COR-L47 (cell line): ENCODE measurements around the gene UPB1.
"Not testable (repeated sequence)": the region's sequence is repeated elsewhere in the genome, so short reads cannot be mapped to it uniquely, and the experiment has no call there.

Source experiments
- DNase-seq: peaks from one replicate; lab custom pipeline; 2025; lab: John Stamatoyannopoulos, UW

The UPB1 gene

DNA sequence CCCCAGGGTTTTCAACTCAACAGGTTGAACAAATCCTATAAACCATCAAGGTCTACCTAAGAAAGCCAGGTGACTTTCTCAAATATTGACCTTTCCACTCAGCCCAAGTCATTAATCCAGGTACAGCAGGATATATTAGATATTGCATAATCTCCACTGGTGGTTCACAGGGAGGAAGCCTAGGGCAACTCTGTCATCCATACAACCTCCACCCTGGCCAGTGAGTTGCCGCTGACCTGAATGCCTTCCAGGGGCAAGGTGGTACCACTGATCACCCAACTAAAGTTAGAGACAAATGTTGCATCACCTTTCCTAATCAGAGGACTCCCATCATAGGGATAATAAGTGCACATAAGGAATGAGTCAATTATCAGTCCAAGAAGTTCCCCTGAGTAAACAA, 36.9 kb downstream of the UPB1 start:
- no peak for DNase-seq

DNA sequence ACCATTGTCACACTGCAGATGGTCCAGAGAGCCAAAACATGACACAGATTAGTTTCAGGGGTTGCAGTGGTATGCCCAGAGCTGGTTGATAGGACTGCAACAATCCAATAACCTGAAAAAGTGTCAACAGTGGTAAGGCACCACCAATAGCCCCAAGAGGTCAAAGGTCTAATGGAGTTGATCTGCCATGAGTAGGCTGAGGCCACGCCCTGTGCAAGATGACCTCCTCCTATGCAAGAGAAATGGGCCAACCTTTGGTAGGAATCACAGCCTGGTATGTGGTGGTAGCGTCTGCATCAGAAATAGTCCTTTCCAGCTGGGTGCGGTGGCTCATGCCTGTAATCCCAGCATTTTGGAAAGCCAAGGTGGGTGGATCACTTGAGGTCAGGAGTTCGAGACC, 40.2 kb downstream of the UPB1 start:
- DNase-seq = no peak

DNA sequence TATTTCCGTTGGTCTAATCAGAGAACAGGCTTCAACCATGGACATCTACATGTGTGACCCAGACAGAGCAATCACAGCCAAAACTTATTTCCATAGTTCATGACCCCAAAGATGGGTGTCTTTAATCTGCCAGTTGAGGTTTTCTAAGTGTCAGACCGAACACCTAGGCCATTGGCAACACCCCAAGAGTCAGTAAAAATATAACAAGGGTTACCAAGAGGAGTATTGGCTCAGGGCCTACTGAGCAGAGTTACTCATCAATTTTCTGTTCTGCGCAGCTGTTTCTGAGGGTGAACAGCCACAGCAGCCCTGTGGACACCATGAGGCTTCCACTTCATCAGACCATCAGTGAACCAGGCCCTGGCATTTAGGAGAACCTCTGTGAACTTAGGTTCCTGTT, 41.0 kb downstream of the UPB1 start:
- DNase-seq = no peak

DNA sequence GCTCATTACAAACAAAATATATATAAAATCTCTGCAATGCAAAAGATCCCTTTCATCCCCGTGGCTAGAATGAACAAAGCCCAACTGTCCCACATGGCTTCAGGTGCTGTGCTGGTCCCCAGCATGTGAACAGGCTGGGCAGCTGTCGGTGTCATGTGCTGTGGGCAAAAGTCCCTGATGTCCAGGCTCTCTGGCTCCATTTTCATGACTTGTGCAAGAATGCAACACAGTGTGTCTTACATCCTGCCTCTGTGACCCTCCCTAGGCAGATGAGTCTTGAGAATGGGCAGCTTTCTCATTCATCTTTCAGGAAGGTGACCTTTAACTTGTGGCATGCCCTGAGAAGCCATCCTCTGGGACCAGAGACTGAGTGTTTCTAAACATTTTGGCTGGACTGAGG, 45.3 kb downstream of the UPB1 start:
- no peak for DNase-seq

DNA sequence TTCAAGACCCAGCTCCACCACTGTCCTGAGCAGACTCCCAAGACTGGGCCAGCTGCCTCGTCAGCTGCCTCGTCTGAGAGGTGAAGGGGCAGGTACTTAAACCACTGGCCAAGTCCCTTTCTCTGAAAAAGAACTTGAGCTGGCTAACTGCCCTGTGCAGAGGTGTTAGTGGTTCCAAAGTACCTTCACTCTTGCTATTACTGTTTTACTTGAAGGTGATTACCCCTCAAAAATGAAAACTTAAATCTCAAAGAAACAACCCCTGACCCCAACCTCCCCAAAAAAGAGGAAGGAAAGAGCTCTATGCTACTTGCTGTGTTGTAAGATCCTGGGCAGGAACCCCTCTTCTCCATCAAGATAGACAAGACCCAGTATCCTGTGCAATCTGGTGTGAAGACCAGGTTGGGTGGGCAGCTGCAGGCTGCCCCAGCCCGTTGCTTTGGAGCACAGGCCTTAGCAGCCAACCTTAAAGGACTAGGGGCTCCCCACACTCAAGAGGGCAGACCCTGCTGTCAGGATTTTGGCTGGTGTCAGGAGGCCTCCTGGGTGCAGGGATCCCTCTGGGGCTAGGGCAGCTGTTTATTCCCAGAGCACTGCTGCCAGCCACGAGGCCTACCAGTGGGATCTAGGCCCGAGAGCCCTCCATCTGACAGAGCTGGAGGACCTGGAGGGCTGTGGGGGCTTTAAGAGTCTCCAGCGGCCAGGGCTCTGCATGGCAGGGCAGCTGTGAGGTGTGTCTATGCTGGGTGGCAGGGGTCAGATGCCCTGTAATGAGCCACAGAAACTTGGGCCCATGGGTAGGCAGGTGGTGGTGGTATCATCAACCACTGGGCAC, 46.8 kb downstream of the UPB1 start:
- no peak for DNase-seq

DNA sequence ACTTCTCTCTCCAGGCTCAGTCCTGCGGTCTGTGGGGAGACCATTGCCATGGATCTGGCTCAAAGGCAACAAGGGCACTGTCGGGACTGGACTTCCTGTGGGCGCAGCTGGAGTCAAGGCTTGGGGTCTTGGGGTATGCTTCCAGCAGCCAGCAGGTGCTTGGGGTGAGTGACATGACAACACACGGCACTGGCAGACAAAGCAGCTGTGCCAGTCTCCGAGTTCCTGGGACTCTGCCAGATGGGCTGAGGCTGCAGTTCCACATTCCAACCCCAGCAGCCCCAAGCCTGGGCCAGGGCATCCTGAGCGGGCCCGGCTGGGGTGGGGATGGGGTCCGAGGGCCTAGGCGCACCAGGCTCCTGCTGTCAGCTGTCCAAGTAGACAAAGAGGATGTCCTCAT, 47.5 kb downstream of the UPB1 start:
- no peak for DNase-seq

DNA sequence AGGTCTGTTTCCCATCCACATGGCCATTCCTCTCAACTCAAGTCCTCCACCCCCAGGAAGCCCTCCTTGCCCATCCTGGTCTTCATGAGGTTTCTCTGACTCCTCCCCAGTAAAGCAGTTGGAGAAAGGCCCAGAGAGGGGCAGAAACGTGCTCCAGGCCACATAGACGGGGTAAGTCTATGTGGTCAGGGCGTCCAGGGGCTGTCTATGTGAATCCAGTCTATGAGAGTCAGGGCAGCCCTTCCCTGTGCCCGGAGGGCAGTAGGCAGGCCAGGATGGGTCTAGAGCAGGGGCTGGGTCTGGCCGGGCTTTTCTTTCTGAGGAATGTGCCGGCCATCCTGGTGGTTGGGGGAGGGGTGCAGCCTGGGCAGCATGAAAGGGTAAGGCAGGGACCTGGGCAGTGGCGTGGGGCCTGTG, 48.1 kb downstream of the UPB1 start:
- no peak for DNase-seq

DNA sequence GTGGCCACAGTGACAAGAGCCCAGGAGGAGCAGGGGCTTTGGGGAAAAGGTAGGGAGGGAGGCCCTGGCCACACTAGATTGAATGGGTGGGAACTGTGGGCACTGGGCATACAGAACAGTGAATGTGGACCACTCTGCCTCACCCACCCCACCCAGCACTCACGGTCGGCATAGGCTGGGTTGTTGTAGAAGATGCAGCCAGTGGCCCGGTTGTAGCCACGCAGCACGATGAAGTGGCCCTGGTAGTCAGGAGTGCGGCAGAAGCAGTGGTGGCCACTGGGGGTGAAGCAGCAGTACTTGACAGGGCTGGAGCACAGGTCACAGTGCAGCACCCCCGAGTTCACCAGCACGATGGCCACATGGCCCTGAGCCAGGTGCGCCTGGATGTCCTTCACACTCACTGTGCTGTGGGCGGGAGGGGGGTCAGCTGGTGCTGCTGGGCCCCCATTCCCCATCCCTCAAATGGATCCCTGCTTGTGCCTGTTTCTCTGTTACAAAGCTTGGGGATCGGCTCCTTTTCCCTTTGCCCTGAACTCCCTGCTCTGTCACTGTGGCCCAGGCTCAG, 48.6 kb downstream of the UPB1 start:
- no peak for DNase-seq

DNA sequence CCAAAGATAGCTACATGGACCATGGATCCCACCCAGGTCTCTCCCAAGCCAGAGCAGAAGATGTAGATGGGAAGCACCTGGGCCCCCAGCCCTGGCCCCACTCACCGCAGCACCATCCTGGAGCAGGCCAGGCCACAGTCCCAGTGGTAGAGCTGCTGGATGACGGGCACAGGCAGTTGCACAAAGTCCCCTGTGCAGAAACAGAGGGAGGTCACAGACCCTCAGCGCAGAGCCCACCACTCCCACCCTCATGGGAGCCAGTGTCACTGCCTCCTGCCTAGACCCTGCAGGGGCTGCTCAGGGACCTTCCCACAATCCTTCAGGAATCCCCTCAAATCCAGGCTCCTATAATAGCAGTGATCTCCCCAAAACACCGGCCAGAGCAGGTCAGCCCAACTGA, 53.7 kb downstream of the UPB1 start:
- DNase-seq = no peak

DNA sequence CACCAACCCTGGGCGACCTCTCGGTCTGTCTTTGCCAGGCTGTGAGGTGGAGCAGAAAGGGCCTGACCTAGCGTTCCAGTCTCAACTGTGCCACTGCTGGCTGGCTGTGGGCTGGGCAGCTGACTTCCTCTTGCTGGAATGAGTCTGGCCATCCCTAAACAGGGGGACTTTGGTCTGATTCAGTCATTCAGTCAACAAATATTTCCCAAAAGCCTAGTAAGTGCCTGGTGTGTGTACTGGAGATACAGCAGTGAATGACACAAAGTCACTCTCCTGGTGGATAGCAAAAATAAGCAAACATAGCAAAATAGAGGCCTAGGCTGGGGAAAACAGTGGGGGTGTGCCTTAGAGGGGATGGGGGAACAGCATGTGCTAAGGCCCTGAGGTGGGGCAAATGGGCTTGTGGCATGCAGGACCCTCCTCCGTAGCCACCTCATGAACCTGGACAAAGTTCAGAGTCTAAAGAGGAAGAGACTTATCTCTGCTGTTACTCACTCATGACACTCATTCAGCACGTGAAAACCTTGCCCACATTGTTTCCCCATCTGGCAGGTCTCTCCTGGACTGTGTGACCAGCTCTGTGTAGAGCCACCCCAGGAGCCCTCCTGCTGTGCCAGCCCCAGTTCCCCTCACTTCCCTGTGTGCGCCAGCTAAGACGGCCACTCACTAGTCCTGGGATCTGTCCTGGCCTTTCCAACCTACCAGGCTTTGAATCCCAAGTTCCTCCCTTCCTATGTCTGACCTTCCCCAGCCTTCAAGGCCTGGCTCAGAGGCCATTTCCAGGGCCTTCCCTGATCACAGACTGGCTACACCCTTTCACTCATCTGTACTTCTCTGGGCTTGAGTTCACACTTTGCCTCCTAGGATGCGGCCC, 55.1 kb downstream of the UPB1 start:
- no peak for DNase-seq

DNA sequence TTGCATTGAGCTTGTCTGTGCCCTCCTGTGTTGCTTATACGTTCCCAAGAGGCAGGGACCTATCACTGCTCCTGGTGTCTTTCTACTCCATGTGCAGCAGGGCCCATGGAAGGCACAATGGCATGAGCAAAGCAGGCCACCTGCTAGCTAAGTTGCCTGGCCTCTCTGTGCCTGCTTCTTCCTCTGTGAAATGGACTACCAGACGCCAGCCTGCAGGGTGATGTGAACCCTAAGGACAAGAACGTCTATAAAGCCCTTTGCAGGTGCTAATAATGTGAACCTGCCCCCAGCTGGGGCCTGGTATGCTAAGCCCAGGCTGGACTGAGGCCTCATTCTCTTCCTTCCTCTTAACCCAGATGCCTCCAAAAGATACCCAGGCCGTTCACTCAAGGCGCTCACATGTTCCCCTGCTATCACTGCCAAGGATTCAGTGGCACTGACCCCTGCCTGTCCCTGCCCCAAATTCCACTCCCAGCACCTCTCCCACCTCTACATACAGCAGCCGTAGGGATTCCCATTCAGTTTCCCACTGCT, 55.8 kb downstream of the UPB1 start:
- no peak for DNase-seq

DNA sequence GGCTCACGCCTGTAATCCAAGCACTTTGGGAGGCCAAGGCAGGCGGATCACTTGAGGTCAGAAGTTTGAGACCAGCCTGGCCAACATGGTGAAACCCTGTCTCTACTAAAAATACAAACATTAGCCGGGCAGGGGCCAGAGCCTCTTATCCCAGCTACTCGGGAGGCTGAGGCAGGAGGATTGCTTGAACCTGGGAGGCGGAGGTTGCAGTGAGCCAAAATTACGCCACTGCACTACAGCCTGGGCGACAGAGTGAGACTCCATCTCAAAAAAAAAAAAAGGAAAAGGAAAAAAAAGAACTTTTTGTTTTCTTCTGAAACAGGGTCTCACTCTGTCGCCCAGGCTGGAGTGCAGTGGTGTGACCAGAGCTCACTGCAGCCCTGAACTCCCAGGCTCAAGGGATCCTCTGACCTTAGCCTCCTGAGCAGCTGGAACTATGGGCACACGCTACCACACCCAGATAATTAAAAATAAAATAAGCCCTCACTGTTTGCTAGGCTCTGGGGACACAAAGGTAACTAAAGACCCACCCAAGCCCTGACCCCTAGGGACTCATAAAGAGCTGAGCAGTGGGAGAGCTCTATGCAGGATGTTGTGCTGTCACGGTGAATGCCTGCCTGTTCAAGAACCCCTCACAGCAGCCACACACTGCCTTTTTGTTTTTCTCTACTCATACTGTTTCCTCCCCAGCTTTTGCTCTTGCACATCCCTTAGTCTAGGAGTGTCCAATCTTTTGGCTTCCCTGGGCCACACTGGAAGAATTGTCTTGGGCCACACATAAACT, 57.6 kb downstream of the UPB1 start:
- DNase-seq = not testable (repeated sequence)

DNA sequence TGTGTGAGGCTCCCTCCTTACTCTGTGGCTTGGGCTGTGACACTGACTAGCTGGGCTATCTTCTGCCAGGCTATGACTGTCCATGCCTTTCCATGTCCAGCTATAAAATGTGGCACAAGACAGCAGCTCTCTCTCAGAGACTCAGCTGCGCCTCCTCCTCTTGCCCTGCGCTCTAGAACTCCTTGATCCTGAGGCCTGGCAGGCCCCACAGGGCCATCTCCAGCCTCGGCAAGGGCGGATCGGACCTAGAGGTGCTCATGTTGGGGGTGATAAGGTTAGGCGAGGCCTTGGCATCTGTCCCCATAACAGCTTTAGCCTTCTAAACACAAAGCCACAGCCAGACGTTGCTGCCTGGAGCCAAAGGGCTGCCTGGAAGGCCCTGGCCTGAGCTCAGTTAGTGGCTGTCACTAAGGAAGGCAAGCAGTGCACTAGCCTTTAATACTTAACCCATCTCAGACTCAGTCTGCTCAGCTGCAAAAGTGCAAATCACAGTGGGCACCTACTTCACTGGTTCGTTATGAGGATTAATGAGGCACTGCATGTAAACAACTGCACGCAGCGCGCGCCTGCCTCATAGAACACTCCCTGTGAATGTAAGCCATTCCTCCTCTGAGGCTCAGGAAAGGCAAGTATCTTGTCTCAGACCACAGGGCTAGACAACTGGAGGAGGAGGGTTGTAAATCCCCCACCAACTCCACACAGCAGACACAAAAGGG, 58.6 kb downstream of the UPB1 start:
- peak; percentile 1 for DNase-seq

DNA sequence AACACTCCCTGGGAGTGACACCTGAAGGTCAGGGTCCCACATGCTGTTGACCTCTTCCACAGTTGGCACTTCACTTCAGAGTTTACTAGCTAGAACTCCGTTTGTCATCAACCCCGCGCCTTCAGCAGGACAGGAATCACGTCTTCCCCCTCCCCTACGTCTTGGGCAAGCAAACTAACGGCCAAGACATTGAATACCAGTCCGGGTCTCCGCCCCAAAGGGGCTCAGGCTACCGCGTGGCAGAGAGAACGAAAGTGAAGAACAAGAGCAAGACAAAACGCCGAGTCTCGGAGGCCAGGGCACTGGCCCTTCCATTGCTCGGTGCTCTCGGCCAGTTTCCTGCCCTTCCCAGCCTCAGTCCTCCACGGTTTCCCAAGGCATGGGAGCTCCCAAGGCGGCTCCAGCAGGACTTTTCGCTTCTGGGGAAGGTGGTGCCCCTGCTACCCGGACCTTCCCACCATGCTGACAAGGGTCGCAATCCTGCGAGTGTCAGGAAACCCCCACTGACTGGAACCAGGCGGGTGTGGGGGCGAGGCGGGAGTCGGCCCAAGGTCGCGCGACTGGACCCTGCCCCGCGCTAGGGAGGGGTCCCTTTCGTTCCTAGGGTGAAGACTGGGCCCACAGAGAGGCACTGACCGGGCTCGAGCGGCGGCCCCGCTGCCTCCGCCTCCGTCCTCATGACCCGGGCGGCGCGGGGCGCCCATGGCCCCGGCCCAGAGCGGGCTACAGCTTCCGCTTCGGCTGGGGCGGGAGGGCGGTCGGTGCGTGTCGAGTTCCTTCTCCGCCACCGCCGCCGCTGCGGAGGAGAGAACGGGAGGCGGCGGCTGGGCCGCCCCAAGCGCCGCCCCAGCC, 59.4 kb downstream of the UPB1 start, which contains the start of gene GUCD1:
GUCD1 (minus strand) TSS at position 826 of the 852 bp plus-strand sequence; CDS start at position 679, 147 bp downstream.
- DNase-seq = no peak

DNA sequence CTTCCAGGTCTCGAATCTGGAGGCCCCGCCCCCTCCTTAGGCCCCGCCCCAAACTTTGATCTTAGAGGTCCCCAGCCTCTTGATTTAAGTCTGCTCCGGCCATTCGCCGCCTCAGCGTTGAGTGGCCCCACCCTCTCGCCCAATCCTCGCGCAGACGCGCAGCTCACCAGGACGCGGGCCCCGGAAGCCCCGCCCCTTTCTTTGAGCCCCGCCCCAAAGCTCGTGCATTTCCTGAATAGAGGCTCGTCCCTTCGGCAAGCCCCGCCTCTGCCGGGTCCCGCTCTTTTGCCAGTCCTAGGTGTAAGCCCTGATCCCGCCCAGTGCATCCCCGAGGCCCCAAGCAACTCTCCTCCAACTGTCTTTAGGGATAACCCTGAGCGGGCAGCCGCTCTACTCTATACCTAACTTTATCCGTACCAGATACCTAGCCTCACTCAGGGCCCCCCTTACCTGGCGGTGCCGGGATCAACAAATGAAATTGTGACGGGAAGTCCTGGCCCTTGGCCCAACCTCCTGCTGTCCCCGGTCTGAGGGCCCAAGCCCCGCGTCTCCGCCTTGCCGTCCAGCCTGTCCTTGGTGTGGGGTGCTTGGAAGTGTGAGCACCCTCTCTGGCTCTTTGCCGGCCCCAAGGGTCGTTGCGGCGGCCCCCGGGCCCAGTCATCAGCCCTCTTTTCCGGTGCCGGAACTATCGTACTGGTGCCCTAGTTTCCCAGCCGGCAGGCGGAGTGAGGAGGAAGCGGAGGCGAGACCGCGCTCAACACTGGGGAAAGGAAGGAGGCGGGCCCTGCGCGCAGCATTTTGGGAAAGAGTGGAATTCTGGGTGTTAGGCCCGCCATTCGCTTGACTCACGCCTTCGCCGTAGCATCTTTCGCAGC, 60.3 kb downstream of the UPB1 start, which contains the start of gene SNRPD3:
SNRPD3 (plus strand) TSS at position 835 of the 875 bp plus-strand sequence. CDS start 1,676 bp downstream, outside the sequence.
- peak; percentile 98 for DNase-seq

DNA sequence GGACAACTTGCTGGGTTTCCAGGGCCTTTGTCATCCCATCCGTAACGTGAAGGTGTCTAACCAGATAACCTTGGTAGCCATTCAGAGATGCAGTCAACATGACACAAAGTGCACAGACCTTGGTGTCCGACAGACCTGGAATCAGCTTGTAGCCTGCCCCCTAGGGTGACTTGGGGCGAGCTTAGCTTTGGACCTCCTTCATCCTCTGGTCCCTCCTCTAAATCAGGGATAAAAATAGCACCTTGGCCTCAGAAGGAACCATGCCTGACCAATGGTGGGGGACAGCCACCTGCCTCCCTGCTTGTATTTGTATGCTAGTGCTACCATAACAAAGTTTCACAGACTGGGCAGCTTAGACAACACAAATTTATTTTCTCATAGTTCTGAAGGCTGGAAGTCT, 64.3 kb downstream of the UPB1 start:
- DNase-seq = no peak

DNA sequence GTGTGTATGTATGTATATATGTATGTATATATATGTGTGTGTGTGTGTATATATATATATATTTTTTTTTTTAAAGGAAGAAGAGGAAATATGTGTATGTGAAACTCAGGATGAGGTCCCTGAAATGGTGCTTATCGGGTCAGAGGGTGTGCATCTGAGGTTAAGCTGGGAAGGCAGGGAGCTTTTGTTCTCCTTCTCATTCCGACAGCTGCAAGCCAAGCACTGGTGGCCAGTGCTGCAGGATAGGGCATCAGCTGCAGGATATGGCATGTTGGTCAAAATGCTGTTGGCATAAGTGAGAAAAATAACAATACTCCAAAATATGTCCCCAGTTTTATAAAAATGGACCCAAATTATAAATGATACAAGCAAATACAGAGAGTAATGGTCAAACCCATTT, 68.1 kb downstream of the UPB1 start:
- no peak for DNase-seq

DNA sequence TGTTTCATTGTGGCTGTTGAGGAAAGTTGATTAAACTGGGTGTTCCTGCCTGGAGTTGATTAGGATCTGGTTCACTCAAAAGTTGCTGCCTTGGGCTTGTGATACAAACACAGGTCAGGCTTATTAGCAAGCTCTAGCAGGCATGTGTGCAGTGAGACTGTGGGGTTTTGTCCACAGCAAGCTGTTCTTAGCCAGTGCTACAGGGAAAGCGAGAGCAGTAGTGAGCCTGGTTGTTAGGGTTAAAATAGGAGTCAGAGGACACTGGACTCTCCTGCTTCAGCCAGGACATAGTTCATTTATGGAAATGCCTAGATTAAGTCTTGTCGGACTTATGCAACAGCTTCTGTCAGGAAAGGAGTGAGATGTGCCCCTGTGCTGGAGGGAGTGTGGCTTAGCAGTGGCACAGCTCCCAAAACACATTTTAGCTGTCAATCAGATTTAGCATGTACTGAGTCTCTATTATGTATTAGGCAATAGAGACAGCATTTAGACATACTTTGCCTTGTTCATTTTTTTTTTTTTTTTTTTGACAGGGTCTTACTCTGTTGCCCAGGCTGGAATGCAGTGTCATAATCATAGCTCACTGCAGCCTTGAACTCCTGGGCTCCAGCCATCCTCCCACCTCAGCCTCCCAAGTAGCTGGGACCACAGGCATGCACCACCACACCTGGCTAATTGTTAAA, 69.4 kb downstream of the UPB1 start:
- no peak for DNase-seq
